ENCODE data around the gene HS1BP3. TPM values are rescaled to one million over a fixed set of nuclear protein-coding genes. Genes with fewer than 3 reads are reported as not detected.

The HS1BP3 gene
- total RNA-seq, 1 donor from 2014 or later, result 21.8 TPM

GRCh38 chr2:20573620-20574422 lies 77.1 kb downstream of the HS1BP3 start:
- DNase-seq (ENCODE audit: low read depth in 2 of 2), result peak; percentile 68 to 98

- peak in 1 of 2 donors; percentile 19 for DNase-seq (ENCODE audit: low read depth in 2 of 2)
These were observed 78.7 kb downstream of the HS1BP3 start for GRCh38 chr2:20572221-20572620.

- DNase-seq (ENCODE audit: low read depth in 2 of 2), result no peak
These were observed 79.2 kb downstream of the HS1BP3 start for GRCh38 chr2:20571644-20572215.

- peak; percentile 16 to 87 for DNase-seq (ENCODE audit: low read depth in 2 of 2)
These were observed 79.7 kb downstream of the HS1BP3 start for GRCh38 chr2:20571231-20571630.

GRCh38 chr2:20570249-20570648 lies 80.6 kb downstream of the HS1BP3 start:
- DNase-seq (ENCODE audit: low read depth in 2 of 2), result no peak

GRCh38 chr2:20569464-20570223 lies 81.3 kb downstream of the HS1BP3 start:
- DNase-seq (ENCODE audit: low read depth in 2 of 2), result no peak

GRCh38 chr2:20568501-20569463 lies 82.1 kb downstream of the HS1BP3 start:
- peak; percentile 78 to 99 for DNase-seq (ENCODE audit: low read depth in 2 of 2)

- no peak for DNase-seq (ENCODE audit: low read depth in 2 of 2)
These were observed 83.0 kb downstream of the HS1BP3 start for GRCh38 chr2:20567926-20568179.

Other genes with a start within 250 kb of the HS1BP3 start
- 293 and 1,023 TPM in 2 replicates for gene RHOB, start 204.0 kb downstream of the HS1BP3 start, total RNA-seq
- 2.8 and 19.6 TPM in 2 replicates for gene GDF7, start 16.0 kb upstream of the HS1BP3 start, total RNA-seq
- gene LDAH, start 172.0 kb upstream of the HS1BP3 start, total RNA-seq, result 12.9 and 15.0 TPM in 2 replicates

Data from lung microvascular endothelial cell (primary cell).